K562 (cell line): ENCODE results near the gene COMMD1. TPM values are rescaled to one million over a fixed set of nuclear protein-coding genes. Genes with fewer than 3 reads are reported as not detected.

ENCODE experiments used
- ATAC-seq: fragments of 200-7000 bp; cut with Tn5 transposase; 3 replicates; pipeline ENCODE4 v1.9.1; 2020; ENCODE audit warnings: moderate library complexity
- BruUV-seq: library from RNA; stranded (reverse); fragments of 400-500 nt; replicated peaks from 2 replicates; lab custom pipeline; 2021; lab: Mats Ljungman, UMichigan
- CTCF ChIA-PET: fragments of 300-600 bp; formaldehyde crosslinking; extraction: SDS; loops from one replicate; lab custom pipeline; 2021; ENCODE audit warnings: low intra/inter-chr PET ratio; lab: Yijun Ruan, JAX
- POLR2A ChIA-PET: fragments of 300-600, 350-650 bp; sonication (Branson Sonifier 250); formaldehyde crosslinking; extraction: SDS; loops from one replicate; lab custom pipeline; 2021; ENCODE audit warnings: antibody characterized with exemption, inconsistent platforms; lab: Yijun Ruan, JAX
- DNase-seq, 4 experiments: peaks; one replicate each; pipeline versions ENCODE4 v3.0.0 to v3.0.0-alpha.2; 2011 to 2018; ENCODE audit warnings: low spot score in 3 of 4, mixed read lengths in 3 of 4; ENCODE audit errors: extremely low read depth in 1 of 4
- FAIRE-seq: peaks from 2 replicates; lab custom pipeline; 2011; peaks lifted over from hg19 to GRCh38; lab: Jason Lieb, UNC
- H2AFZ ChIP-seq: 2 replicates; pipeline ENCODE4 v1.6.0; 2011; ENCODE audit warnings: low read depth, low read length, control low read depth, inconsistent platforms
- H3K27ac ChIP-seq: fragments of 200-600 bp; 3 replicates; pipeline ENCODE4 v1.8.0; 2011; ENCODE audit warnings: low read depth, mild to moderate bottlenecking, control low read depth, inconsistent platforms, low read length, moderate library complexity, mixed read lengths; ENCODE audit errors: extremely low read depth
- H3K27me3 ChIP-seq, 2 experiments: fragments of 300-600 bp in 1 of 2; 2 replicates in 1 of 2; 3 replicates in 1 of 2; pipeline versions ENCODE4 v1.6.0 to v1.8.0; 2011; ENCODE audit warnings: inconsistent platforms in 2 of 2, low read length in 2 of 2, mild to moderate bottlenecking in 1 of 2, mixed read lengths in 1 of 2, moderate library complexity in 1 of 2; ENCODE audit not compliant: control insufficient read depth in 2 of 2, insufficient read depth in 2 of 2
- H3K36me3 ChIP-seq: fragments of 300-600 bp; 3 replicates; pipeline ENCODE4 v1.8.0; 2011; ENCODE audit warnings: mild to moderate bottlenecking, low read length, inconsistent platforms; ENCODE audit not compliant: control insufficient read depth, insufficient read depth
- H3K4me1 ChIP-seq, 2 experiments: fragments of 200-600 bp in 1 of 2; replicated peaks in 1 of 2; 2 replicates in 1 of 2; 3 replicates in 1 of 2; pipeline versions ENCODE4 v1.5.1 to v1.8.0; 2011; ENCODE audit warnings: inconsistent platforms in 2 of 2, low read length in 2 of 2, mild to moderate bottlenecking in 1 of 2, mixed read lengths in 1 of 2, moderate library complexity in 1 of 2; ENCODE audit not compliant: control insufficient read depth in 2 of 2, insufficient read depth in 2 of 2
- H3K4me2 ChIP-seq: 2 replicates; pipeline ENCODE4 v1.6.1; 2011; ENCODE audit warnings: low read length, control low read depth, inconsistent platforms, mixed read lengths; ENCODE audit not compliant: insufficient read depth
- H3K4me3 ChIP-seq: fragments of 200-600 bp; sonication (generic), shearing (Covaris generic); 2 replicates; pipeline ENCODE4 v1.5.1; 2016; ENCODE audit warnings: control low read depth, inconsistent platforms
- H3K79me2 ChIP-seq: fragments of 200-600 bp; 3 replicates; pipeline ENCODE4 v1.8.0; 2011; ENCODE audit warnings: low read length, inconsistent platforms; ENCODE audit not compliant: control insufficient read depth, insufficient read depth
- H3K9ac ChIP-seq, 2 experiments: 2 replicates each; pipeline versions ENCODE4 v1.6.0 to v1.6.1; 2011; ENCODE audit warnings: low read depth in 2 of 2, low read length in 2 of 2, control low read depth in 1 of 2, inconsistent platforms in 1 of 2, mild to moderate bottlenecking in 1 of 2, mixed read lengths in 1 of 2; ENCODE audit not compliant: insufficient read depth in 1 of 2
- H3K9me1 ChIP-seq: one replicate; pipeline ENCODE4 v1.6.0; 2011; ENCODE audit warnings: inconsistent platforms, mild to moderate bottlenecking, low read length, moderate library complexity; ENCODE audit not compliant: control insufficient read depth, insufficient read depth
- H3K9me3 ChIP-seq: replicated peaks from 2 replicates; pipeline ENCODE4 v1.5.1; 2011; ENCODE audit warnings: low read depth, low read length, inconsistent platforms; ENCODE audit not compliant: control insufficient read depth, insufficient read depth
- H4K20me1 ChIP-seq: replicated peaks from 2 replicates; pipeline ENCODE4 v1.6.1; 2011; ENCODE audit warnings: low read length, inconsistent platforms, mixed read lengths; ENCODE audit not compliant: control insufficient read depth, insufficient read depth
- C11orf30 ChIP-seq: fragments of 450-650 bp; IDR thresholded peaks from 2 replicates; pipeline ENCODE4 v1.6.1; 2016; ENCODE audit warnings: low read depth, mild to moderate bottlenecking
- CBX5 ChIP-seq: IDR thresholded peaks from 2 replicates; pipeline ENCODE4 v1.6.1; 2014; ENCODE audit warnings: low read depth, borderline replicate concordance
- ELF1 ChIP-seq: fragments of 200-800 bp; sonication (Bioruptor generic); IDR thresholded peaks from 2 replicates; pipeline ENCODE4 v1.6.1; 2016; ENCODE audit warnings: missing genetic modification characterization, missing compliant biosample characterization
- ELK3 ChIP-seq: fragments of 450-650 bp; formaldehyde crosslinking; IDR thresholded peaks from 2 replicates; pipeline ENCODE4 v1.4.0; 2020; ENCODE audit warnings: mild to moderate bottlenecking
- ETV1 ChIP-seq: fragments of 450-650 bp; conservative IDR thresholded peaks from 2 replicates; pipeline ENCODE4 v1.6.1; 2016; ENCODE audit warnings: missing genetic modification characterization, control low read depth, low read depth, missing compliant biosample characterization
- MAFG ChIP-seq: fragments of 450-650 bp; conservative IDR thresholded peaks from 2 replicates; pipeline ENCODE4 v1.6.1; 2016; ENCODE audit warnings: missing genetic modification characterization, missing compliant biosample characterization
- MAFK ChIP-seq: IDR thresholded peaks from 2 replicates; pipeline ENCODE4 v1.6.1; 2011; ENCODE audit warnings: low read length, improper control_type of control experiment
- MEF2A ChIP-seq: IDR thresholded peaks from 2 replicates; pipeline ENCODE4 v1.6.1; 2011; ENCODE audit warnings: low read depth, mild to moderate bottlenecking, low read length, moderate library complexity; ENCODE audit not compliant: control insufficient read depth
- OTX1 ChIP-seq: fragments of 450-650 bp; formaldehyde crosslinking; IDR thresholded peaks from 2 replicates; pipeline ENCODE4 v1.4.0; 2022; ENCODE audit warnings: mild to moderate bottlenecking
- PHTF2 ChIP-seq: fragments of 250-450 bp; sonication (Bioruptor Pico); IDR thresholded peaks from 2 replicates; pipeline ENCODE4 v1.5.0; 2021; ENCODE audit warnings: mild to moderate bottlenecking
- POLR2AphosphoS2 ChIP-seq: IDR thresholded peaks from 2 replicates; pipeline ENCODE4 v1.6.1; 2012; ENCODE audit warnings: low read length, improper control_type of control experiment
- PTRF ChIP-seq: fragments of 450-650 bp; IDR thresholded peaks from 2 replicates; pipeline ENCODE4 v1.6.1; 2016; ENCODE audit warnings: mild to moderate bottlenecking, missing genetic modification characterization, missing compliant biosample characterization
- TEAD2 ChIP-seq: fragments of 450-650 bp; IDR thresholded peaks from 2 replicates; pipeline ENCODE4 v1.6.1; 2016; ENCODE audit warnings: missing genetic modification characterization, control low read depth, missing compliant biosample characterization
- TFE3 ChIP-seq: fragments of 450-650 bp; formaldehyde crosslinking; IDR thresholded peaks from 2 replicates; pipeline ENCODE4 v1.4.0; 2020; ENCODE audit warnings: mild to moderate bottlenecking, mixed read lengths
- ZBTB12 ChIP-seq: fragments of 250-450 bp; sonication (Bioruptor Pico); IDR thresholded peaks from 2 replicates; pipeline ENCODE4 v1.4.0; 2020
- ZNF263 ChIP-seq: sonication (generic); formaldehyde crosslinking; IDR thresholded peaks from 2 replicates; pipeline ENCODE4 v1.8.0; 2022; ENCODE audit warnings: mild to moderate bottlenecking, missing genetic modification reagents, borderline replicate concordance
- ZNF408 ChIP-seq: fragments of 250-450 bp; sonication (Bioruptor Pico); IDR thresholded peaks from 2 replicates; pipeline ENCODE4 v1.4.0; 2020; ENCODE audit warnings: low read depth, mild to moderate bottlenecking, moderate library complexity
- WGBS: fragments of 100-300 bp; shearing (Covaris generic); methylation state at CpG from one replicate; pipeline ENCODE4 v1.1.6; 2016; ENCODE audit warnings: low coverage, mixed read lengths; ENCODE audit not compliant: insufficient coverage; ENCODE audit errors: missing lambda C conversion rate; 5-methylcytosine and 5-hydroxymethylcytosine counted together
- in situ Hi-C: fragments of 300-500 bp; cut with MboI; formaldehyde crosslinking; loops from 4 replicates; pipeline ENCODE4 v1.15.0; 2018; ENCODE audit warnings: inconsistent platforms, mixed read lengths
- intact Hi-C: fragments of 100-400 bp; cut with micrococcal nuclease; formaldehyde crosslinking; loops from 2 replicates; pipeline ENCODE4 v1.14.2; 2022
- polyA plus RNA-seq, 8 experiments: library from polyadenylated mRNA; depleted of rRNA in 4 of 8; stranded (reverse) in 5 of 8; unstranded in 3 of 8; fragments of >200 nt; fragmentation: Nextera tagmentation in 2 of 8; fragmentation: Illumina TruSeq in 1 of 8; extraction: Ambion mirVana in 2 of 8; extraction: Trizol in 1 of 8; gene quantifications; 2 replicates each; pipeline versions ENCODE4 v1.2.1 to v1.2.3, GENCODE V29; 2011 to 2014; ENCODE audit warnings: inconsistent platforms in 1 of 8, missing spikeins in 1 of 8
- total RNA-seq, 7 experiments: library from RNA; depleted of rRNA in 6 of 7; stranded (reverse); fragments of >200 nt in 6 of 7; fragmentation: Illumina TruSeq in 2 of 7; extraction: Trizol in 2 of 7; gene quantifications; 2 replicates each; pipeline versions ENCODE4 v1.2.1 to v1.2.3, GENCODE V29; 2011 to 2021; ENCODE audit warnings: low replicate concordance in 1 of 7
- TF ChIP-seq, protein P1 (sequence below): fragments of 450-650 bp; formaldehyde crosslinking; IDR thresholded peaks from 2 replicates; pipeline ENCODE4 v1.4.0; 2022; ENCODE audit warnings: missing genetic modification characterization

The COMMD1 gene
- total and polyA plus RNA-seq, 9 of the 15 experiments (the other 6 are each of a cell fraction or from before 2014, with no cell fraction given) = 14.4 to 77.0 (median 21.4) TPM

DNA sequence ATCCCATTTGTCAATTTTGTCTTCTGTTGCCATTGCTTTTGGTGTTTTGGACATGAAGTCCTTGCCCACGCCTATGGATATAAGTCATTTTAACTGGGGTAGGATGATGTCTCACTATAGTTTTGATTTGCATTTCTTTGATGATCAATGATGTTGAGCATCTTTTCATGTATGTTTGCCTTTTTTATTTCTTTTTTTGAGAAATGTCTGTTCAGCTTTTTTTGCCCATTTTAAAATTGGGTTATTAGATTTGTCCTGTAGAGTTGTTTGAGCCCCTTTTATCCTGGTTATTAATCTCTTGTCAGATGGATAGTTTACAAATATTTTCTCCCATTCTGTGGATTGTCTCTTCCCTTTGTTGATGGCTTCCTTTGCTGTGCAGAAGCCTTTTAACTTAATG lies 75.3 kb downstream of the COMMD1 start (continued):
- no peak for TF ChIP-seq MEF2A

GRCh38 chr2:61984682-61985081 lies 79.2 kb downstream of the COMMD1 start:
- Histone ChIP-seq H3K4me1 (no peaks in the 10 kb centered on the region; a peak in 1 of 5 replicates), H3K4me3 (no peak overlapping the region), H3K9ac (no peak overlapping the region), H3K9me1 (no peaks in the 10 kb centered on the region), H3K4me2 (no peak overlapping the region), H4K20me1 (no peaks in the 10 kb centered on the region), H3K36me3 (no peaks in the 10 kb centered on the region), H3K79me2 (no peaks in the 10 kb centered on the region), H3K9me3 (no peaks in the 10 kb centered on the region; the same call in 1 of the 2 replicates), H3K27me3 (no peaks in the 10 kb centered on the region), H3K27ac (no peak overlapping the region), H2AFZ (no peak overlapping the region)
- no peak for ATAC-seq
- CTCF ChIA-PET = no interaction called here
- POLR2A ChIA-PET = interaction anchor here (0.6 to 1.1 kb wide), 3 partner anchors 13 to 793 kb away, joined by 3 to 6 read pairs (median 4); no protein-coding TSS in a partner anchor
- FAIRE-seq = no peak
- in situ Hi-C loops (loop anchor here (5.0 kb wide), 1 partner anchor 428 kb away; no protein-coding TSS in a partner anchor), intact Hi-C loops (no loop called here)
- WGBS = no CpG with 5 or more reads among the region's 1 CpG
- no TSS peak for BruUV-seq
- no peak for DNase-seq
- TF ChIP-seq MAFK = peak; percentile 16; the same call in 1 of the 2 replicates
- TF ChIP-seq TFE3 (CRISPR knock-in tag) = no peak
- TF ChIP-seq ELF1 (tag) = no peak
- TF ChIP-seq ZNF263 (CRISPR knock-in tag) = no peak
- peak; percentile 72; the same call in 1 of the 2 replicates for TF ChIP-seq C11orf30
- no peak for TF ChIP-seq ZNF408 (CRISPR knock-in tag)
- no peak for TF ChIP-seq ELK3 (CRISPR knock-in tag)
- TF ChIP-seq, protein P1, sequence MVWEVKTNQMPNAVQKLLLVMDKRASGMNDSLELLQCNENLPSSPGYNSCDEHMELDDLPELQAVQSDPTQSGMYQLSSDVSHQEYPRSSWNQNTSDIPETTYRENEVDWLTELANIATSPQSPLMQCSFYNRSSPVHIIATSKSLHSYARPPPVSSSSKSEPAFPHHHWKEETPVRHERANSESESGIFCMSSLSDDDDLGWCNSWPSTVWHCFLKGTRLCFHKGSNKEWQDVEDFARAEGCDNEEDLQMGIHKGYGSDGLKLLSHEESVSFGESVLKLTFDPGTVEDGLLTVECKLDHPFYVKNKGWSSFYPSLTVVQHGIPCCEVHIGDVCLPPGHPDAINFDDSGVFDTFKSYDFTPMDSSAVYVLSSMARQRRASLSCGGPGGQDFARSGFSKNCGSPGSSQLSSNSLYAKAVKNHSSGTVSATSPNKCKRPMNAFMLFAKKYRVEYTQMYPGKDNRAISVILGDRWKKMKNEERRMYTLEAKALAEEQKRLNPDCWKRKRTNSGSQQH (CRISPR knock-in tag) = no peak
- no peak for TF ChIP-seq POLR2AphosphoS2
- no peak for TF ChIP-seq ETV1
- peak; percentile 54 for TF ChIP-seq MAFG (tag)
- TF ChIP-seq CBX5 = no peak
- no peak for TF ChIP-seq PHTF2 (CRISPR knock-in tag)
- TF ChIP-seq ZBTB12 (CRISPR knock-in tag) = no peak
- no peak for TF ChIP-seq OTX1 (CRISPR knock-in tag)
- no peak for TF ChIP-seq TEAD2 (tag)
- TF ChIP-seq PTRF (tag) = no peak
